ENCODE results near the gene SEC24D.

Gene SEC24D

GRCh38 chr4:118745357-118745756, 90.6 kb downstream of the SEC24D start:
- DNase-seq = no peak

- no peak for DNase-seq
Observed at GRCh38 chr4:118743867-118744266, 92.1 kb downstream of the SEC24D start.

- DNase-seq = no peak
Observed at GRCh38 chr4:118742050-118742449, 93.9 kb downstream of the SEC24D start.

- no peak for DNase-seq
Observed at GRCh38 chr4:118741301-118741855, 94.5 kb downstream of the SEC24D start.

GRCh38 chr4:118740869-118741268, 95.1 kb downstream of the SEC24D start:
- DNase-seq = peak; percentile 32

GRCh38 chr4:118739022-118739713, 96.8 kb downstream of the SEC24D start:
- DNase-seq = no peak

GRCh38 chr4:118738090-118738489, 97.8 kb downstream of the SEC24D start:
- no peak for DNase-seq

GRCh38 chr4:118736900-118737299, 99.0 kb downstream of the SEC24D start:
- peak; percentile 2 for DNase-seq

GRCh38 chr4:118734491-118735205, 101.3 kb downstream of the SEC24D start:
- no peak for DNase-seq

- no peak for DNase-seq
Observed at GRCh38 chr4:118732591-118733330, 103.2 kb downstream of the SEC24D start.

GRCh38 chr4:118730683-118731082, 105.2 kb downstream of the SEC24D start:
- DNase-seq = no peak

- DNase-seq = no peak
Observed at GRCh38 chr4:118729287-118730286, 106.3 kb downstream of the SEC24D start.

- no peak for DNase-seq
Observed at GRCh38 chr4:118727360-118727759, 108.6 kb downstream of the SEC24D start.

GRCh38 chr4:118723369-118723768, 112.6 kb downstream of the SEC24D start:
- no peak for DNase-seq

- DNase-seq = no peak
Observed at GRCh38 chr4:118721752-118722151, 114.2 kb downstream of the SEC24D start.

GRCh38 chr4:118718511-118719170, 117.3 kb downstream of the SEC24D start:
- no peak for DNase-seq

GRCh38 chr4:118716304-118716703, 119.6 kb downstream of the SEC24D start:
- peak; percentile 5 for DNase-seq

- no peak for DNase-seq
Observed at GRCh38 chr4:118714682-118715081, 121.2 kb downstream of the SEC24D start.

GRCh38 chr4:118712872-118713271, 123.1 kb downstream of the SEC24D start:
- DNase-seq = no peak

GRCh38 chr4:118711052-118711451, 124.9 kb downstream of the SEC24D start:
- DNase-seq = no peak

GRCh38 chr4:118703118-118703517, 132.8 kb downstream of the SEC24D start:
- DNase-seq = no peak
